GM21367 (cell line): ENCODE measurements around the gene PTPRN2.
"Not testable (repeated sequence)": the region's sequence is repeated elsewhere in the genome, so short reads cannot be mapped to it uniquely, and the experiment has no call there.

Experiments used
- ATAC-seq: cut with Tn5 transposase; IDR thresholded peaks from one replicate; pipeline ENCODE4 v1.9.1; 2021; ENCODE audit not compliant: unreplicated experiment

PTPRN2 gene

DNA sequence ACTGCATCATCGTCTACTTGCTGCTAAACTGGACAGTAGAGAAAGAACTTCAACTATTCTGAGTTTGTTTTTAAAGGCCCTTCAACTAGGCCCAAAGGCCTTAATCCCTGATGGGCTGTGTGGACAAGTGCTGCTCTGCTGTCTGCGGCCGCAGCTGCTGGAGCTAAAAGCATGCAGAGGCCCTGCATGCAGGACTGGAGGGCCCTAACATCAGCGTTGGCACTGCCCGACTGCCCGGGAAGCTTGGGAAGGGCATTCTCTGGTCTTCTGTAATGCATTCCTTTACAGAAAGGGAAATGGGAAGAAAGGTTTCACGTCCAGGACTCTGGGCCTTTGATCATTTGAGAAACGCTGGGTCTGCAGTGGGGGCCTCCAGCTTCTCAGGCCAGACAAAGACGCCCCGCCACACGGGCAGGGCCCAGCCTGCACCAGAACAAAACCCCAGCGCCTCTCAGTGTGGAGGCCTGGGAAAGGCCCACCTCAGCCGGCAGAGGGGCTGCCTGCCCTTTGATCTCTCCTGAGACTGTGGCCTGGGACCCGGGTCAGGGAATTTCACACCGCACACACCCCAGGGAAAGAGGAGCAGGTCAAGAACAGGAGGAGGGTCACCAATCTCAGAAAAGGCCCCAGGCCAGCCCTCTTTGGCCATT, 1021.5 kb downstream of the PTPRN2 start:
- ATAC-seq: no peak

DNA sequence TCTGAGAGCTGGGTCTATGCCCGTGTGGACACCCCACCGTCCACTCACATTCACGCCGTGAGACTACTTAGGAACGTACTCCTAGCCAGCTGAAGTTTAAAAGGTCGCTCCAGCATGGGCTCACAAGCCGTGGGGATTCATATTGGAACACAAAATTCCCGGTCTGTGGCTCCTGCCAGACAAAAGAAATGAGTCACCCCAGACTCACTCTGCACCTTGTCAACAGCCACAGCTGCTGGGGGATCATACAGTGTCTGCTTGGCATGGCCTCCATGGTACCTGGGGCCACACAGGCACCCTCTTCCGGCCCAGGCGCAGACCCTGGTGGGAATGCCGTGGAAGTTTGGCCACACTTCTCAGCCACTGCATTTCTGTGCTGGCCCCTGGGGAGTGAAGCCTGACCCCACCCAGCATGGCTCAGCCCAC, 1022.4 kb downstream of the PTPRN2 start:
- no peak for ATAC-seq

DNA sequence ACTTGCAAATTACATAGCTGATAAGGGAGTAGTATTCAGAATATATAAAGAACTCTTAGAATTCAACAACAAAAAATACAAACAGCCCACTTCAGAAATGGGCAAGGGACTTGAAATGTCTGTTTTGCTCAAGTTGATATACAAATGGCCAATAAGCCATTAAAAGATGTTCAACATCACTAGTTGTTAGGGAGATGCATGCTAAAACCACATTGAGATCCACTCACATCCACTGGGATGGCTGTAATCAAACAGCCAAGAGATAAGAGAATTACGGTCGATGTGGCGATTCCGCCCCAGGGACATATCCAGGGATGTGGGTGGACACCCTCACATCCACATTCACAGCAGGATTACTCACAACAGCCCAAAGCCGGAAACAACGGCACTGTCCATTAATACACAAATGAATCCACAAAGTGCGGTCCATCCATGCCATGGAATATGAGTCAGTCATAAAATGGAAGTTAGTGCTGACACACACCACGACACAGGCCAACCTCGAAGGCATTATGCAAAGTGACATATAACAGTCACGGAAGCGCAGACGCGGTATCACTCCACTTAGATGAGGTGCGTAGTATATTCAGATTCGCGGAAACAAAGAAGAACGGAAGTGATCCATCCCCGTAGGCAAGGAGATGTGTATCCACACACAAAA, 1023.0 kb downstream of the PTPRN2 start:
- no peak for ATAC-seq

DNA sequence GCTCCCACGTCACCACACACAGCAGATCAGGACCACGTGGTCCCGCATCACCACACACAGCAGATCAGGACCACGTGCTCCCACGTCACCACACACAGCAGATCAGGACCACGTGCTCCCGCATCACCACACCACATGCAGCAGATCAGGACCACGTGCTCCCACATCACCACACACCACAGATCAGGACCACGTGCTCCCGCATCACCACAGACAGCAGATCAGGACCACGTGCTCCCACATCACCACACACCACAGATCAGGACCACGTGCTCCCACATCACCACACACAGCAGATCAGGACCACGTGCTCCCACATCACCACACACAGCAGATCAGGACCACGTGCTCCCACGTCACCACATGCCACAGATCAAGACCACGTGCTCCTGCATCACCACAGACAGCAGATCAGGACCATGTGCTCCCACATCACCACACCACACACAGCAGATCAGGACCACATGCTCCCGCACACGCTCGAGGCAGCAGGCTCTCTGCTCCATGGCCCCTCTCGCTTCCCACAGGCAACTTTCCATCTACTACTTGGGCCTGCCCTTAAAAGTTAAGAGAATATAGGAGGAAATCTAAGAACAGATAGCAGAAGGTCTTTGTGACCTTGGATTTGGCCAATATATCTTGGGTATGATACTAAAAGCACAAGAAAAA, 1024.0 kb downstream of the PTPRN2 start:
- not testable (repeated sequence) for ATAC-seq

DNA sequence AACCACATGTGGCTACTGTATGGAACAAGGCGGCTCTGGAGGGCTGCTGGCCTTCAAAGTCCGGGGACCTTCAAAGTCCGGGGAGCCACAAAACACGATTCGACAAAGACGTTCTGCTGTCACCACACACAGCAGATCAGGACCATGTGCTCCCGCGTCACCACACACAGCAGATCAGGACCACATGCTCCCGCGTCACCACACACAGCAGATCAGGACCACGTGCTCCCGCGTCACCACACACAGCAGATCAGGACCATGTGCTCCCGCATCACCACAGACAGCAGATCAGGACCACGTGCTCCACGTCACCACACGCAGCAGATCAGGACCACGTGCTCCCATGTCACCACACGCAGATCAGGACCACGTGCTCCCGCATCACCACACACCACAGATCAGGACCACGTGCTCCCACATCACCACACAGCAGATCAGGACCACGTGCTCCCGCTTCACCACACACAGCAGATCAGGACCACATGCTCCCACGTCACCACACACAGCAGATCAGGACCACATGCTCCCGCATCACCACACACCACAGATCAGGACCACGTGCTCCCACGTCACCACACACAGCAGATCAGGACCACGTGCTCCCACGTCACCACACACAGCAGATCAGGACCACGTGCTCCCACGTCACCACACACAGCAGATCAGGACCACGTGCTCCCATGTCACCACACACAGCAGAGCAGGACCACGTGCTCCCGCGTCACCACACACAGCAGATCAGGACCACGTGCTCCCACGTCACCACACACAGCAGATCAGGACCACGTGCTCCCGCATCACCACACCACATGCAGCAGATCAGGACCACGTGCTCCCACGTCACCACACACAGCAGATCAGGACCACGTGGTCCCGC, 1024.9 kb downstream of the PTPRN2 start:
- not testable (repeated sequence) for ATAC-seq

DNA sequence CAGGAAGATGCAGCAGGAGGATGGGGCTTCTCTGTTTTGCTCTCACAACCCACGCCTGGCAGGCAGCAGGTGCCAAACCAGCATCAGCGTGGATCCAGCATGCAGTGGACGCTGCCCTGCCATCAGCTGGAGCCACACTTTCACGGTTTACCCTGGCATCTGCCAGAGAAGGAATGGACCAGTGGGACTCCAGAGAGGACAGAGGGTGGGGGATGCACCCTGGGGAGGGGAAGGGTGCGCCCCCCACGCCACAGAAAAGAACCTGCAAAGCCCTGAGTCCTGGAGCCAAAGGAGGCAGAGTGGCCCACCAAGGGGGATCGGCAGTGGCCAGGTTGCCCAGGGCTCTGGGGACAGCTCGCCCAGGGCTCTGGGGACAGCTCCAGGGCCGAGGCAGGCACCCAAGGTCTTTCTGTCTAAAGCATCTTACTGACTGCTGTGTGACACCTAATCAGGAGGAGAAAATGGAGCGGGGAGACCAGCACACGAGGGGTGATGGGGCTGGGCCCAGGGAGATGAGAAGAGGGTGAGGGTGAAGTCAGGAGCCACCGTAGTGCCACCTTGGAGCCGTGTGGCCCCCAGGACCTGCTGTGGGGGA, 1025.7 kb downstream of the PTPRN2 start:
- no peak for ATAC-seq

DNA sequence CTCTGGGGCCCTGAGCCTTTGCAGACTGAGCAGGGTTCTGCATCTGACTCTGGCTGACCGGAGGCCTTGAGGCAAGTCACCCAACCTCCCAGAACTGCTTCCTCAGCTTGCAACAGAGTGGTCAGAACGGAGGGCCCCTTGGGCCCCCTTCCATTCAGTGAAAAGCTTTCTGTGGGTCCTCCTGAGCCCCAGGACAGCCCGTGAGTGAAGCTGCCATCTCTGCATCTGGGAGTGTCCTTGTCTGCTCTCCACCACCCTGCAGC, 1026.2 kb downstream of the PTPRN2 start:
- no peak for ATAC-seq

DNA sequence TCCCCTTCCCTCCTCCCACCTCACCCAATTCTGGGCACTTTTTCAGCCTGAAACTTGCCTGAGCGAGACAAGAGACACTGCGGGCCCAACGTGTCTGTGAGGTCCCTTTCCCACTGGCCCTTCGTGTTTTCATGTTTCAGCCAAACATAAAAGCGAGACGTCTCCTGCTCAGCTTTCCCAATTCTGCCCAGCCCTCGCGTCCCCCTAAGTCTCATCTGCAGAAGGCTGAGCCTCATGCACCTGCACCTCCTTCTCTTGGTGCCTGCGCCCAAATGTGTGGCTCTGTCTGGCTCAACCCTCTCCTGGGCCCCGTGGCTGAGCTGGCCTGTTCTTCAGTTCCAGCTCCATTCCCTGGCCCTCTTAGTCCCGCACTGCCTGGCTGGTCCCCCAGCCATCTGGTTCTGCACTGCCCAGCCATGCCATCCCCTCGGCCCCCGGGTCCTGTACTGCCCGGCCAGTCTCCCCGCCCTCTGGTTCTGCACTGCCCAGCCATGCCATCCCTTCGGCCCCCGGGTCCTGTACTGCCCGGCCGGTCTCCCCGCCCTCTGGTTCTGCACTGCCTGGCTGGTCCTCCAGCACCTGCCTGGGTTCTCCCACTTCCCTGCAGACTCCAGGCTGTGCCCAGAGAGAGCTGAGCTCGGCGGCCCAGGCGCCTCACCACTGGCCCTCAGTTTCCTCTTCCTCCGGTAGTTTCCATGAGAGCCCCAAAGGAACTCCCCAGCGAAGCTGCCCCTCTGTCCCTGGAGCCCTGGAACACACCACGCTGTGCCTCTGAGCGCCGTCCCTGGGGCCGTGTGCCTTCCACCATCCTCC, 1026.7 kb downstream of the PTPRN2 start:
- ATAC-seq: no peak

DNA sequence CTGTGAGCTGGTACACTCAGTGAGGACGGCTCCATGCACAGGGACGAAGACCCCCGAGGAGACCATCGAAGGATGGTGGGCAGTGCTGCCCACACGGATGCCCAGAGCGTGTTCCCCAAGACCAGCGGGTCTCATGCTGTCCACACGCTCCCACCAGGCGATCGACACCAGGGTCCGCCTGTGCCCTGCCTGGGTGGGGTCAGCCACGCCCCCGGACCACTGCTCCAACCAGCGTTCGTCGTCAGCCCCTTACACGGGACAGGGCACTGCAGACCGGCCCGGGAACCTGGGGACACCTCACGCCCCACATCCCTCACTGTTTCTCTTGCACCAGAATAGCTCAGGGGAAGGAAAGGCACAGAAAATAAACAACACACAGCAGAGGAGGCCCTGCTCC, 1027.4 kb downstream of the PTPRN2 start:
- no peak for ATAC-seq

DNA sequence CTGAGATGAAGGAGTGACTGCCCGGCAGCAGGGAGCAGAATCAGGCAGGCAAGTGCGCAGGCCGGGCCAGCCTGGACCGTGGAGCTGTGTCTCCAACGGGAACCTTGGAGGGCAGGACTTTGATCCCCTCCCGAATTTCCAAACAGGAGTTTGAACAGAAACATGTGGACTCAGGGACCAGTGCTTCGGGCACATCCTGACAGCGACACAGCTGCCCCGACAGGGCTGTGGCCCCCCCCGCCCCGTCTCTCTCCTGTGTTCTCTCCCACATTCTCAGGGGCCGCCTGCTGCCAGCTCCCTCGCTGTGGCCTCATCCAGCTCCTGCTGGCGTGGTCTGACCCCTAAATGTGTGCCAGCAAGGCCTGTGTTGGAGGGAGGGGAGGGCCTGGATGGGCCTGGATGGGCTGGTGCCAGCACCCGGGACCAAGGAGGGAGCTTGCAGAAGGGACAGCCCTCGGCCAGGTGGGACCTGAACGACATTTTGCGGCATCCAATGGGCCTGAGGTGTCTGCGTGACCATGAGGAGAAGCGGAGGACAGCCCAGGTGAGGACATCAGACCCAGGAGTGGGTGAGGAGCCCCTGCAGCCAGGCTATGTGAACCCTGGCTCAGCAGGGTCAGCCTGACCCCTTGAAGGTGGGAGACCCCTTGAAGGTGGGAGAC, 1027.9 kb downstream of the PTPRN2 start:
- ATAC-seq: no peak

DNA sequence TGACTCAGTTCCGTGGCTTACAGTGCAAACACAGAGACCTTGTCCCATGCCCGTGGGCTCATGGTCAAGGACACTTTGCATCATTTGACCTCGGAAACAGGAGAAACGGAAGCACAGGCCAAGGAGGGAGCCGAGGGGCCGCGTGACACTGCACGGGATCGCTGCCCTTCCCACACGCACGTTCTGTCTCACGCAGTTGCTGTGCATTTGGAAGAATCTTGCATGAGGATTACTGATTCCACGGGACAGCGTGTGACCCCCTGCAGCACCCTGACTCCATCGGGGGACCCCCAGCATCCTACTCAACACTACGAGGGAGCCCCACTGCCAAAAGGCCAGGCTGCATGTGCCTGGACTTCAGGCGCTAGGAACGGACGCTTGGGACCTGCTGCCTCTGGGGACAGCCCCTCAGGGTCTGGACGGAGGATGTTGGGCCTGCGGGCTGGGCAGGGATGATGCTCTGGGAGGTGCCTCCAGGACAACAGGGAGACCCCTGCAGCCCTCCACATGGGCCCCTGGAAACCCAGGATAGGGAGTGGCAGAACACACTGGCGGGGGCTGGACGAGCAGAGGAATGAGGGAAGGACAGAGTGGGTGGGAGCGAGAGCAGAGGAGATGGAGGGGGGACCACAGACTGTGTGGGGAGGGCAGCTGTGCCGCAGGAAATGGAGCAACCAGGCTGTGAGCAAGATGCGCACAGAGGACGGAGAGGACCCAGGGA, 1028.6 kb downstream of the PTPRN2 start:
- ATAC-seq: no peak

DNA sequence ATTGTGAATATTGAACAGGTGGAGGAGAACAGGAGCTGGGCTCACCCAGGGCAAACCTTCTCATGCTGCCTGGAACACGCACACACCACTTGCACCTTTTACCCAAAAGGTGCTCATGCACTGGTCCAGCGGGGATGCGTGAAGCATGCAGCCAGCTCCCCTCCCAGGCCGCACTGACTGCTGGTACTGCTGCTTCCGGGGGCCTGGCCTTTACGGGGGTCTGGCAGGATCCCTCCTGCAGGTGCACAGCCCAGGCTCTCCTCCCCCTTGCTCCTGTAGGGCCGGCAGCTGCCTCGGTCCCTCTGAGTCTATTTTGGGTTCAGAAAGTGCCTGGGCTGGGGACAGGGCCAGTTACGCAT, 1029.1 kb downstream of the PTPRN2 start:
- no peak for ATAC-seq

DNA sequence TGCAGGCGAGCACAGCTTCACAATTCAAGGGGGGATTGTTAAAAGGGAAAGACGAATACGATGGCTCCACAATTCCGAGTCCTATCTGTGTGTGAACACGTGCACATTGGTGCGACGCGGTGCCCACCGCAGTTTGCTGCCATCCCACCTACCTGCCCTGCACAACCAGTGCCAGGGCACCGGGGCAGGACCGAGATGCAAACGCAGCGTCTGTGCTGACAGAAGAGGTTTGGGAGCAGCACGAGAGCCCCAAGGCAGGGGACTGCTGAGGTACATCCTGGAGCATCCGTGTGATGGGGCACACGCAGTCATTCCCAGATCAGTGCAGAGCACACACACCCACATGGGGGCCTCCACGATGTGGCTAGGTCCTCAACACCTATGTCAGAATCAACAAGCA, 1029.6 kb downstream of the PTPRN2 start:
- no peak for ATAC-seq

DNA sequence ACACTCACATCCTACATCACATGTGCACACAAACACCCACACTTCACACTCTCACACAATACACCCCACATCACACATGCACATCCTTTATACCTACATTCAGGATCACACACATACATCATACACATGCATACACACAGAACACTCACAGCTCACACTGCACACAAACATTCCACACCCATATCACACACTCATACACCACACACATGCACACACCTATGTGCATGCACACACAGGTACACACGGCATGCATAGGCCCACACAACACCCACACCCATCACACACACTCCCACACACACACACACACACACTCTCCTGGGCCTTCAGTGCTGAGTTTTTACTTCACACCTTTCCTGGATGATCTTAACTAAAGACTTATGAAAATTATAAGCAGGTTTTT, 1030.4 kb downstream of the PTPRN2 start:
- ATAC-seq: no peak

DNA sequence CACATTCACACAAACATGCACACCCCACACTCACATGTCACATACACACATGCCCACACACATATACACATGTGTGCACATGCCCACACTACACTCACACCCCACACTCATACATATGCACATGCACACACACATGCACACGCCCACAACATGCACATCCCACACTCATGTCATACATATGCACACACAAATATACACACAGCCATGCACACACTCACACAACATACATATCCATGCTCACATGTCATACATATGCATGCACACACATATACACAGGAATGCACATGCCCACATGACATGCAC, 1031.0 kb downstream of the PTPRN2 start:
- no peak for ATAC-seq

DNA sequence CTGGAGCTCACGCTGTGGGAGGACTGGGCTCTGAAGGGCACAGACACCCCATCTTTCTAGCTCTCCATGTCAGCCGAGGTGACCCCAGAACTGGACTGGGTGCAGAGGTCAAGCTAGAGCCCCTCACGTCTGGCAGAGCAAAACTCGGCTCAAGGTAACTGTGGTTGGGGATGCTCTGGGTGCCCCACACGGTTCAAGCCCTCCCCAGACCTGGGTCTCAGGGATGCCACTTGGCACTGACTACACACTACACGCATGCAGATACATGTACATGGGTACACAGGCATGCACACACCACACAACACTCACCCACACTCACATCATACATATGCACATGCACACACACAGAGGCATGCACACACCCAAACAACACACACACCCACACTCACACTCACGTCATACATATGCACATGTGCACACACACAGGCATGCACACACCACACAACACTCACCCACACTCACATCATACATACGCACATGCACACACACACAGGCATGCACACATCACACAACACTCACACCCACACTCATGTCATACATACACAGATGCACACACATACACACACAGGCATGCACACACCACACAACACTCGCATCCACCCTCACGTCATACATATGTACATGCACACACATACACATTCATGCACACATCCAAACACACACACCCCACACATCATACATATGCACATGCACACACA, 1031.5 kb downstream of the PTPRN2 start:
- ATAC-seq: no peak

DNA sequence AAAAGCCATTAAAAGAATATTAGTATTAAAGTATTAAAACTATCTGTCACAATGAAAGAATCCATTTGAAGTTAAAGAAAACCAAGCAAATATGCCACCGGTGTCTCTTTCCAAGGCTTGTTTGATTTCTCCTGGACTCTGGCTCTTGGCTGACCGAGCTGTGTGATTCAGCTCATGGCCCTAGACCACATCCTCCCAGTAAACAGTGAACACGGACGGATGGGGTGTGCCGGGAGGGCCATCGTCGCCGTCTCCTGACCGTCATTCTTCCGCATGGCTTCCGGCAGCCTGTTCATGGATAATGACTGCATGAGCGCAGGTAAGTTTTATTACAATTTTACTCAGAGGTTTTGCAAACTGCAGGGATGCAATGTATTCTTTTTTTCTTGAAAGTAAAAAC, 1032.3 kb downstream of the PTPRN2 start:
- no peak for ATAC-seq

DNA sequence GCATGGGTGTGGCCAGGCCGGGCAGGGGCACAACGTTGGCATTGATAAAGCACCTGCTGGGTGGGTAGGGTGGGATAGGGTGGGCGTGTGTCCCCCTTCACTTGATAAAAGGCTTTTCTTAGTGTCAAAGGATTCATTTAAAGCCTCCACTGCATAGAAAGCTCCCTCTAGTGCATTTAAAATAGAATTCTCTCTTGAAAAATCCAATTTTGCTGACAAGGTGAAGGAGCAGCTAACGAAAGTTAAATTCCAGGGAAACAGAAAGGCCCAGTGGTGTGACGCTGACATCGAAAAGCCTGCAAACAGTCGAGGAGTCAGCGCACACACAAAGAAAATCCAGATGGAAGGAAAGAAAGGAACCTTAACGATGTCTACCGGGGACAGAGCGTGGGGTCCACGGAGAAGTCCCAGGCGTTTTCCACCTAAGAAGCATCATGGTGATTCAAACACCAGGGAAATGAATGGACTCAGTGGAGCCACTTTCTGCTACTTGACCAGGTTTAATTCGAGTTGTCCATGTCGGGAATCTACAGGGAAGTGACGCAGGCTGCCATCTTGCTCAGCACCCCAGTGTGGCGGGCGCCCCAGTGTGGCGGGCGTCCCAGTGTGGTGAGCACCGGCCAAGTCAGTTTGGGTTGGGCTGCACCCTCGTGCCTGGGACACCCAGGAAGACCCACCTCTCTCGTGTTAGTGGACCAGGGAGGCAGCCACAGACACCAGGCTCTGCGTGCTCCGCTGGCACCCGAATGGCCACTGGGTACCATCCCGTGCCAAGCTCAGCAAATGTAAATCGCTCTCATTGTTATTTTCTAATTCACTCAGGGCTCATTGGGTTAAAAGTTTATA, 1033.0 kb downstream of the PTPRN2 start:
- no peak for ATAC-seq
